H1 (cell line): ENCODE results near the gene GNAQ. TPM values are rescaled to one million over a fixed set of nuclear protein-coding genes. Genes with fewer than 3 reads are reported as not detected.

Experiments
- CTCF ChIA-PET: fragments of 300-600 bp; sonication (Branson Sonifier 250); formaldehyde crosslinking; loops from one replicate; lab custom pipeline; 2021; ENCODE audit not compliant: partially characterized antibody; lab: Charles Lee
- POLR2A ChIA-PET: fragments of 300-600 bp; sonication (Branson Sonifier 250); formaldehyde crosslinking; loops from one replicate; lab custom pipeline; 2021; ENCODE audit warnings: inconsistent platforms; ENCODE audit not compliant: partially characterized antibody; lab: Charles Lee
- DNase-seq, 2 experiments: peaks; one replicate each; pipeline versions ENCODE4 v3.0.0 to v3.0.0-alpha.2; 2010 to 2022; ENCODE audit warnings: low spot score in 2 of 2, low read depth in 1 of 2, mixed read lengths in 1 of 2
- FAIRE-seq: peaks from 2 replicates; lab custom pipeline; 2011; peaks lifted over from hg19 to GRCh38; lab: Jason Lieb, UNC
- H2AFZ ChIP-seq: 2 replicates; pipeline ENCODE4 v1.8.1; 2012; ENCODE audit warnings: low read length, inconsistent platforms
- H2AK5ac ChIP-seq: 2 replicates; pipeline ENCODE4 v1.6.1; 2013; ENCODE audit warnings: low read depth, low read length
- H2BK120ac ChIP-seq: replicated peaks from 2 replicates; pipeline ENCODE3; 2013; ENCODE audit warnings: low read depth, low read length, inconsistent platforms
- H2BK12ac ChIP-seq: 2 replicates; pipeline ENCODE4 v1.6.1; 2013; ENCODE audit warnings: low read depth, low read length
- H2BK15ac ChIP-seq: 2 replicates; pipeline ENCODE4 v1.6.1; 2013; ENCODE audit warnings: low read length
- H2BK20ac ChIP-seq: 2 replicates; pipeline ENCODE4 v1.6.1; 2013; ENCODE audit warnings: low read length
- H2BK5ac ChIP-seq: 2 replicates; pipeline ENCODE4 v1.6.1; 2013; ENCODE audit warnings: low read depth, low read length
- H3K14ac ChIP-seq: 2 replicates; pipeline ENCODE4 v1.6.1; 2013; ENCODE audit warnings: inconsistent platforms; ENCODE audit not compliant: insufficient read length
- H3K18ac ChIP-seq: 2 replicates; pipeline ENCODE4 v1.6.1; 2013; ENCODE audit warnings: low read length; ENCODE audit errors: extremely low read depth
- H3K23ac ChIP-seq: 2 replicates; pipeline ENCODE4 v1.6.1; 2013; ENCODE audit warnings: inconsistent platforms; ENCODE audit not compliant: insufficient read length
- H3K23me2 ChIP-seq: 2 replicates; pipeline ENCODE4 v1.6.1; 2013; ENCODE audit warnings: low read depth, low read length
- H3K27ac ChIP-seq: 2 replicates; pipeline ENCODE4 v1.6.1; 2011; ENCODE audit warnings: low read depth, low read length, inconsistent platforms
- H3K27me3 ChIP-seq, 4 experiments: replicated peaks in 1 of 4; 1 replicate in 1 of 4; 2 replicates in 3 of 4; pipeline versions ENCODE4 v1.6.1 to v1.8.1; 2011 to 2013; ENCODE audit warnings: low read length in 3 of 4, mild to moderate bottlenecking in 3 of 4, inconsistent platforms in 2 of 4, mixed read lengths in 2 of 4, moderate library complexity in 1 of 4; ENCODE audit not compliant: control insufficient read depth in 3 of 4, insufficient read depth in 3 of 4; ENCODE audit errors: extremely low read depth in 1 of 4
- H3K36me3 ChIP-seq, 4 experiments: 2 replicates each; pipeline versions ENCODE4 v1.6.1 to v1.8.1; 2011 to 2013; ENCODE audit warnings: mild to moderate bottlenecking in 4 of 4, low read length in 3 of 4, moderate library complexity in 2 of 4, control low read depth in 1 of 4, inconsistent platforms in 1 of 4; ENCODE audit not compliant: insufficient read depth in 4 of 4, control insufficient read depth in 2 of 4
- H3K4ac ChIP-seq: replicated peaks from 2 replicates; pipeline ENCODE3; 2013; ENCODE audit warnings: low read length, low read depth, mixed read lengths, inconsistent platforms; ENCODE audit not compliant: insufficient read length
- H3K4me1 ChIP-seq, 4 experiments: replicated peaks in 1 of 4; 1 replicate in 1 of 4; 2 replicates in 3 of 4; pipeline versions ENCODE4 v1.6.1 to v1.8.1; 2011 to 2013; ENCODE audit warnings: low read length in 3 of 4, inconsistent platforms in 2 of 4, mixed read lengths in 1 of 4; ENCODE audit not compliant: insufficient read depth in 4 of 4, control insufficient read depth in 3 of 4
- H3K4me2 ChIP-seq, 2 experiments: 2 replicates each; pipeline versions ENCODE4 v1.6.1 to v1.8.1; 2011 to 2013; ENCODE audit warnings: low read depth in 2 of 2, low read length in 2 of 2, control low read depth in 1 of 2, inconsistent platforms in 1 of 2, mild to moderate bottlenecking in 1 of 2; ENCODE audit not compliant: insufficient read depth in 1 of 2
- H3K4me3 ChIP-seq, 4 experiments: fragments of 200-600, 300-600 bp in 1 of 4; sonication (generic), shearing (Covaris generic), sonication (Bioruptor Twin) in 1 of 4; 2 replicates each; pipeline versions ENCODE4 v1.5.1 to v1.8.1; 2011 to 2016; ENCODE audit warnings: low read length in 4 of 4, low read depth in 3 of 4, control low read depth in 2 of 4, inconsistent platforms in 2 of 4, mild to moderate bottlenecking in 2 of 4, mixed read lengths in 1 of 4, moderate library complexity in 1 of 4; ENCODE audit not compliant: insufficient read depth in 2 of 4; ENCODE audit errors: extremely low read depth in 1 of 4
- H3K56ac ChIP-seq: replicated peaks from 2 replicates; pipeline ENCODE3; 2013; ENCODE audit warnings: low read depth, mild to moderate bottlenecking, mixed read lengths, low read length, inconsistent platforms; ENCODE audit not compliant: insufficient read length
- H3K79me1 ChIP-seq: 2 replicates; pipeline ENCODE4 v1.6.1; 2013; ENCODE audit warnings: low read depth, low read length, control low read depth
- H3K79me2 ChIP-seq, 2 experiments: 2 replicates each; pipeline versions ENCODE4 v1.6.1 to v1.8.1; 2012 to 2013; ENCODE audit warnings: low read length in 2 of 2, mild to moderate bottlenecking in 2 of 2, inconsistent platforms in 1 of 2; ENCODE audit not compliant: insufficient read depth in 2 of 2, control insufficient read depth in 1 of 2
- H3K9ac ChIP-seq, 4 experiments: replicated peaks in 1 of 4; 1 replicate in 1 of 4; 2 replicates in 3 of 4; pipeline versions ENCODE4 v1.6.1 to v1.8.1; 2011 to 2013; ENCODE audit warnings: low read depth in 3 of 4, low read length in 3 of 4, control low read depth in 2 of 4, mild to moderate bottlenecking in 2 of 4, moderate library complexity in 2 of 4, inconsistent platforms in 1 of 4; ENCODE audit errors: extremely low read depth in 1 of 4
- H3K9me3 ChIP-seq, 2 experiments: 2 replicates each; pipeline versions ENCODE4 v1.6.1 to v1.8.1; 2012 to 2013; ENCODE audit warnings: mild to moderate bottlenecking in 2 of 2, moderate library complexity in 2 of 2, control low read depth in 1 of 2, inconsistent platforms in 1 of 2, low read depth in 1 of 2, low read length in 1 of 2, mixed read lengths in 1 of 2; ENCODE audit not compliant: insufficient read depth in 2 of 2
- H4K20me1 ChIP-seq, 2 experiments: replicated peaks in 1 of 2; 2 replicates each; pipeline versions ENCODE3 to v1.8.1; 2011 to 2013; ENCODE audit warnings: inconsistent platforms in 2 of 2, low read length in 2 of 2, mild to moderate bottlenecking in 1 of 2; ENCODE audit not compliant: insufficient read depth in 2 of 2, control insufficient read depth in 1 of 2
- H4K5ac ChIP-seq: 2 replicates; pipeline ENCODE4 v1.6.1; 2013; ENCODE audit warnings: low read length, low read depth, mixed read lengths, inconsistent platforms; ENCODE audit not compliant: insufficient read length
- H4K8ac ChIP-seq: 2 replicates; pipeline ENCODE4 v1.8.0; 2013; ENCODE audit warnings: mild to moderate bottlenecking, moderate library complexity, low read length, inconsistent platforms; ENCODE audit not compliant: insufficient read depth; ENCODE audit errors: extremely low read depth
- H4K91ac ChIP-seq: replicated peaks from 2 replicates; pipeline ENCODE3; 2013; ENCODE audit warnings: low read length, mixed read lengths, inconsistent platforms; ENCODE audit not compliant: insufficient read length
- BCL11A ChIP-seq, 2 experiments: IDR thresholded peaks; one replicate each; pipeline ENCODE4 v1.6.1; 2011; ENCODE audit warnings: low read depth in 2 of 2, low read length in 2 of 2, mild to moderate bottlenecking in 2 of 2
- CBX5 ChIP-seq: fragments of 300-800, 300-1000 bp; sonication (generic); IDR thresholded peaks from 2 replicates; pipeline ENCODE4 v1.7.1; 2016; ENCODE audit warnings: antibody characterized with exemption, low read length, low read depth
- CEBPB ChIP-seq: IDR thresholded peaks from 2 replicates; pipeline ENCODE4 v1.6.1; 2012; ENCODE audit warnings: low read depth, low read length
- EP300 ChIP-seq, 2 experiments: IDR thresholded peaks; 1 replicate in 1 of 2; 2 replicates in 1 of 2; pipeline ENCODE4 v1.6.1; 2011 to 2012; ENCODE audit warnings: low read depth in 2 of 2, low read length in 2 of 2, mild to moderate bottlenecking in 2 of 2, borderline replicate concordance in 1 of 2, inconsistent platforms in 1 of 2, moderate library complexity in 1 of 2
- POLR2A ChIP-seq, 2 experiments: IDR thresholded peaks; 1 replicate in 1 of 2; 2 replicates in 1 of 2; pipeline ENCODE4 v1.6.1; 2011; ENCODE audit warnings: low read depth in 2 of 2, low read length in 2 of 2, mild to moderate bottlenecking in 2 of 2; ENCODE audit errors: control extremely low read depth in 1 of 2
- POU5F1 ChIP-seq: IDR thresholded peaks from 2 replicates; pipeline ENCODE4 v1.6.1; 2011; ENCODE audit warnings: low read depth, mild to moderate bottlenecking, low read length, moderate library complexity
- RAD21 ChIP-seq, 2 experiments: IDR thresholded peaks in 1 of 2; conservative IDR thresholded peaks in 1 of 2; 2 replicates each; pipeline ENCODE4 v1.6.1; 2011; ENCODE audit warnings: low read depth in 2 of 2, low read length in 2 of 2, improper control_type of control experiment in 1 of 2, inconsistent platforms in 1 of 2, mild to moderate bottlenecking in 1 of 2, moderate library complexity in 1 of 2
- RFX5 ChIP-seq: IDR thresholded peaks from 2 replicates; pipeline ENCODE4 v1.6.1; 2011; ENCODE audit warnings: low read depth, low read length, improper control_type of control experiment, borderline replicate concordance
- TBP ChIP-seq: IDR thresholded peaks from 2 replicates; pipeline ENCODE4 v1.6.1; 2011; ENCODE audit warnings: low read depth, low read length, improper control_type of control experiment
- whole genome bisulfite sequencing, 2 experiments: shearing (Covaris generic) in 1 of 2; methylation state at CpG; one replicate each; pipeline versions ENCODE4 v1.1.6 to v1.1.7; 2013 to 2015; ENCODE audit warnings: low lambda C conversion rate in 2 of 2, mixed read lengths in 2 of 2, inconsistent platforms in 1 of 2, low coverage in 1 of 2, missing lambda C conversion rate in 1 of 2; ENCODE audit not compliant: insufficient replicate concordance in 2 of 2, insufficient coverage in 1 of 2, insufficient read length in 1 of 2; ENCODE audit errors: extremely low coverage in 1 of 2, missing lambda C conversion rate in 1 of 2; 5-methylcytosine and 5-hydroxymethylcytosine counted together
- polyA plus RNA-seq, 7 experiments: library from polyadenylated mRNA; depleted of rRNA in 3 of 7; stranded (reverse) in 5 of 7; unstranded in 2 of 7; fragments of >200 nt in 5 of 7; fragments of 200-250 nt in 2 of 7; gene quantifications; 1 replicate in 5 of 7; 2 replicates in 1 of 7; 4 replicates in 1 of 7; pipeline versions ENCODE4 v1.2.1 to v1.2.3, GENCODE V29; 2011 to 2013; ENCODE audit warnings: missing spikeins in 2 of 7, mixed read lengths in 2 of 7
- total RNA-seq: library from RNA; stranded (reverse); fragmentation: NEBNext Ultra II Directional; extraction: Animal tissue kit (Norgen Biotek cat#: 25700); gene quantifications from 2 replicates; pipeline ENCODE4 v1.2.1, GENCODE V29; 2021
- TF ChIP-seq, protein P1 (sequence below): IDR thresholded peaks from 2 replicates; pipeline ENCODE4 v1.6.1; 2012; ENCODE audit warnings: inconsistent platforms

The GNAQ gene
- total and polyA plus RNA-seq, 2 of the 8 experiments (the other 6 are each of a cell fraction or from before 2014, with no cell fraction given) = 22.8 to 63.8 TPM

DNA sequence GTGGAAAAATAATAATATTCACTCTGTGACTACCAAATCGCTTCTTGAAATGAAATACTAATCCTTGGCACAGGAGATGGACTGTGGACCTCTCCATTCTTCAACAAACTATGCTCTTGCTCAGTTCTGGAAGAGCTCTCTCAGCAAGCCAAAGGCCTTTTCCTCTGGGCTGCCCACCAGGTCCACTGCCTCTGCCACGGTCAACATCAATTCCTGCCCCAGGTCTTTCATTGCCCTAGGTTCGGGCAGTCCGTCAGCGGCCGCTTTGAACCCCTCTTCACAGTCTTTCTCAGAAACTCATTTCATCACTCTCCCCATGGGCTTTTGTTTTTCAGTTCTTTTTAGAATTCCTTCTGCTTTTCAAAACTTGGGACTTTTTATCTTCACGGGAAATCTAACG lies 64.9 kb downstream of the GNAQ start:
- Histone ChIP-seq H3K56ac (no peak overlapping the region), H4K20me1 (peaks cover 0 to 5% of the 10 kb centered on the region in 2 experiments), H2BK5ac (no peak overlapping the region), H2BK15ac (no peak overlapping the region), H3K4me2 (no peak overlapping the region), H3K18ac (no peak overlapping the region), H2BK120ac (no peak overlapping the region), H3K27me3 (no peaks in the 10 kb centered on the region), H3K79me2 (peaks cover 0 to 90% of the 10 kb centered on the region in 2 experiments; a peak in 3 of 4 replicates), H3K9me3 (no peaks in the 10 kb centered on the region), H2BK20ac (no peak overlapping the region), H2AK5ac (no peak overlapping the region), H3K4me3 (no peak overlapping the region), H3K9ac (no peak overlapping the region), H3K23me2 (no peaks in the 10 kb centered on the region), H3K79me1 (peaks cover 3% of the 10 kb centered on the region; the same call in 1 of the 2 replicates), H3K14ac (no peak overlapping the region), H3K4ac (no peak overlapping the region), H3K4me1 (peaks cover 0 to 10% (median 0%) of the 10 kb centered on the region in 4 experiments; a peak in 2 of 7 replicates), H4K8ac (no peak overlapping the region), H4K91ac (no peak overlapping the region), H2AFZ (no peak overlapping the region), H3K36me3 (no peaks in the 10 kb centered on the region), H3K23ac (no peak overlapping the region), H2BK12ac (no peak overlapping the region), H4K5ac (no peak overlapping the region), H3K27ac (no peak overlapping the region)
- TF ChIP-seq CEBPB (no peak), CBX5 (no peak), POLR2A (IDR thresholded peaks at IDR 0.05; ENCODE audit: control extremely low read depth in 1 of 2, low read depth in 2 of 2, low read length in 2 of 2) (no peak), EP300 (IDR thresholded peaks at IDR 0.05; ENCODE audit: borderline replicate concordance in 1 of 2, low read depth in 2 of 2, low read length in 2 of 2) (no peak), POU5F1 (no peak), BCL11A (IDR thresholded peaks at IDR 0.05; ENCODE audit: low read depth in 2 of 2, low read length in 2 of 2) (no peak), TBP (no peak), RAD21 (IDR thresholded peaks at IDR 0.05 in 1 of 2, conservative IDR thresholded peaks at IDR 0.05 in 1 of 2; ENCODE audit: low read depth in 2 of 2, low read length in 2 of 2) (no peak), RFX5 (no peak)
- TF ChIP-seq, protein P1, sequence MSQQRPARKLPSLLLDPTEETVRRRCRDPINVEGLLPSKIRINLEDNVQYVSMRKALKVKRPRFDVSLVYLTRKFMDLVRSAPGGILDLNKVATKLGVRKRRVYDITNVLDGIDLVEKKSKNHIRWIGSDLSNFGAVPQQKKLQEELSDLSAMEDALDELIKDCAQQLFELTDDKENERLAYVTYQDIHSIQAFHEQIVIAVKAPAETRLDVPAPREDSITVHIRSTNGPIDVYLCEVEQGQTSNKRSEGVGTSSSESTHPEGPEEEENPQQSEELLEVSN = no peak
- FAIRE-seq = no peak
- POLR2A ChIA-PET = no interaction called here
- no peak for DNase-seq
- WGBS, 2 experiments = 88% methylated on average over 8 of the region's 8 CpGs; no CpG with 5 or more reads in 1 of the 2 experiments
- CTCF ChIA-PET = no interaction called here
